Stimulated activated CD4-positive, alpha-beta T cell treated with anti-CD3 and anti-CD28 coated beads, Interleukin-4, amount 100 ng/mL, for 24 hours (primary cell): ENCODE data around the gene RIOX2.
"Not testable (repeated sequence)": the region's sequence is repeated elsewhere in the genome, so short reads cannot be mapped to it uniquely, and the experiment has no call there.

Experiments used
- DNase-seq: peaks from one replicate; pipeline ENCODE4 v3.0.0-alpha.2; 2020

Gene RIOX2

DNA sequence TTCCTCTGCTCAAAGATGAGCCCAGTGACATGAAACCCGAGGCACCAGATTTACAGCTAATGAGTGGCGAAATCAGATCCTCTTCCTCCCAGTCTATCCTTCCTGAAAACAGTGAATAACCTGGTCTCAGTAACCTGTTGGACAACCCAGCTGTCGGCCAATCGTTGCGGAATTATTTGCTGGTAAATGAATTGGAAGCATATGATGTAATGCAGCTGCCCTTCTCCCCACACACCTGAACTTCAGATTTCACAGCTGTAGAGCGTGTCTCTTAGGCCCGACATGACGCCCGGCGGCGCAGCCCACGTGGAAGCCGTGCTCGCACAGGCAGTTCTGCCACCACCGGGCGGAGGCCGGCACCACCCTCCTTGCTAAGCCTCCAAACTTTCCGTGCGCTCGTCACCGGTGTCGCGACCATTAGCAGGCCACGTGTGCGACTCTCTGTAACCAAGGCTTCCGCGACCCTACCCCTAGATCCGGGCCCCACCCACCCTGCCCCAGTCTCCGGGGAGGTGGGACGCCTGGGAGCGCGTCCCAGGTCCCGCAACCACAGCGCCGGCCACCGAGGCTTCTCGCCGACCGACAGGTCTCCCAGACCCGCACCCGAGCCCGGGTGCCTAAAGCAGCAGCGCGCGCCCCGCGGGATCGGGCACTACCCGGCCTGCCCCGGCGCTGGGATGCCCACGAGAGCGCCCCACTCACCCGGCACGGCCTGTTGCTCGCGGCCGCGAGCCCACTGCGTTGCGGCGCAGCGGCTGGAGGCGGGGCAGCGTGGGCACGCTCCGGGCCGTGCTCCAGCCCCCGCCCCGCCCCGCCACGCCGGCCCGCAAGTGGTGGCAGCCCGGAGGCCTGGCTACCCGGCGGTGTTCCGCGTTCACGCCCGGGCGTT lies at the start of gene RIOX2:
Gene RIOX2 (minus strand): TSS at position 753 of the 889 bp plus-strand sequence. CDS start 4,838 bp downstream, outside the sequence.
- peak; percentile 80 for DNase-seq

DNA sequence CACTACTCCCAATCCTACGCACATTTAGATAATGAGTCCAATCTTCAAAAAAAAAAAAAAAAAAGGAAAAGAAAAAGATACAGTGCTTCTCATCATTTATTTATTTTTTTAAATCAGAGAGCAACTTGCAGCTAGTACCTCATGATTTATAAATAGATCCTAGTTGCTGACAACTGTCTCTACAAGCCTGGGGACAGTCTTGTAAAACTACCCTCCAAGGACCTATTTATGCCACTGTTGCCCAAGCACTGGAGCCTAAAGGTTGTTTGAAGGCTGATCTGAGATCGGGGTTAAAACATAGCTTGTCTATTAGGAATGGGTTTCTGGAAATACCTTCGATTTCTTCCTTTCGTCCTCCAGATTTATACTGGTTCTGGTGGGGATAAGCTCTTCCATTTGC lies 48.2 kb upstream of the RIOX2 start:
- no peak for DNase-seq

DNA sequence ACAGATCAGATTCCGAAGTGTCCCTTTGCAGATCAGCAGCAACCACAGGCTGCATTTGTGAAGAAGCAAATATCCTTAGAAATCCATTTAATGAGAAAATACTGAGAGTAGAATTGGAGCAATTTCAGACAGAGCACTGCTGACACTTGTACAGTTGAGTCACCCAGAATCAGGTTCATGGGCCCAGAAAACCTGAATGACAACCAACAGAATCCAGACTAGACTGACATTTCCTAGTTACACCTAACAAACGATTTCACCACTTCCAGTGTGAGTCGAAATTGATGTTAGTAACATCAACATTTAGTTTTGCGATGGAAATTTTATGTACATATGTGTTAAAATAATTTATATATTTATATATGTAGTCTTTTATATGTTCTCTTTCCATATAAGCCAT lies 46.1 kb upstream of the RIOX2 start:
- DNase-seq = no peak

DNA sequence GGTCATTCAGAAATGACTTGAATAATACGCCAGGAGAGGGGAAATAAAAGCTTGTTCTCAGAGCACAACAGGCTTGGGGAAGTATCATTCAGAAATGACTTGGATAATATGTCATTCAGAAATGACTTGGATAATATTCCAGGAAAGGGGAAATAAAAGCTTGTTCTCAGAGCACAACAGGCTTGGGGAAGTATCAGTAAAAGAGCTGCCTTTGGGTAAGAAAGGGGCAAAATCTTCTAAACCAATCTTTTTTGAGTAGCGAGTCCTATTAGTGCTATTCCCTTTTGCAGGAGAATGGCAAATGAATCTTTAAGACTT lies 42.0 kb upstream of the RIOX2 start:
- no peak for DNase-seq

DNA sequence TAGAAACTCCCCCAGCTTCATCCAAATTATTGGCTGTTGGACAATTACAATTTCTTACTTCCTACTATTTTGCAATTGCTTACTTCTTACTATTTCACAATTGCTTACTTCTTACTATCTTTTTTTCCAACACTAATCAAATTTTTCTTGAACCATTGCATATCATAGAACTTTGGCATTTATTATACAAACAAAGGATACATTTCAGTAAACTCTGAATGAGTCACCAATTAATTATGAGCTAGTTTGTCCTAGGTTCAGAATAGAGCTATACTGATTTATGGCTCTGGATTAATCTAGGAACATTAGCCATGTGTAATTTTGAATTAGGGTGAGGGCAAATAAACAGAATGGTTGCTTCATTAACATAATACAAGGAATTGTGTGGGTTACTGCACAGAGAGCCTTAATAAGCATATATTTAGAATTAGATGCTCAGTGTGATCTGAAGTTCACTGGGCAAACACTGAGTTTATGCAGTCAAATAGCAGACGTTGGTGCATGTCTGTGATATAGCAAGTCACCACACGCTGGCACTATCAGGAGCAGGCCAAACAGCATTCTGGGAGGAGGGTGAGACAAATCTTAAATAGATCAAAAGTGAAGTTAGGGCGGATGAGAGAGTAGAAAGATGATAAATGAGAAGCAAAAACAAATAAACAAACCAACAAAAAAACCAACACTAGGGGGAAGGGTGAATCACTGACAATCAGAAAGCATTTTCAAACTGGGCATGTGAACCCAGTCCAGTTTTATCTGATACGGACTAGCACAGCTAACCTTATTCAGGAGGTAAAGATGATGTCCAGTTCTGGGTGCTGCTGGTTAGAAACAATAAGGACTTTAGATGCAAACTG lies 41.4 kb upstream of the RIOX2 start:
- DNase-seq = no peak

DNA sequence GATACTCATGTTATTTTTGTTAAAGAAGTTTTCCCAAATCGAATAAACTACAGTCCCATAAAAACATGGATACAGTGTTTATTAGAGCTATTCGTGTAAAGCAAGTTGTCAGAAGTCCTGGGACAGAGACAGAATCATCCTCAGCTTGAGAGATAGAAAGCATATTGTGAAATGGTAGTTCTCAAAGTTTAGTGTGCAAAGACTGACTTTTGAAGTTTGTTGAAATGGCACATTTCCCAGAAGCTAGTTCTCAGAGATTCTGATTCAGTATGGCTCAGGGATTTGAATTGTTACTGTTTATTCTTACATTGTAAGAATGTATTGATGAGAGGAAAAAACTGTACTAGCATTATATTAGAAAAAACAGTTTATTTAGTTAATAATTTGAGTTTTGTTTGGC lies 40.7 kb upstream of the RIOX2 start:
- no peak for DNase-seq

DNA sequence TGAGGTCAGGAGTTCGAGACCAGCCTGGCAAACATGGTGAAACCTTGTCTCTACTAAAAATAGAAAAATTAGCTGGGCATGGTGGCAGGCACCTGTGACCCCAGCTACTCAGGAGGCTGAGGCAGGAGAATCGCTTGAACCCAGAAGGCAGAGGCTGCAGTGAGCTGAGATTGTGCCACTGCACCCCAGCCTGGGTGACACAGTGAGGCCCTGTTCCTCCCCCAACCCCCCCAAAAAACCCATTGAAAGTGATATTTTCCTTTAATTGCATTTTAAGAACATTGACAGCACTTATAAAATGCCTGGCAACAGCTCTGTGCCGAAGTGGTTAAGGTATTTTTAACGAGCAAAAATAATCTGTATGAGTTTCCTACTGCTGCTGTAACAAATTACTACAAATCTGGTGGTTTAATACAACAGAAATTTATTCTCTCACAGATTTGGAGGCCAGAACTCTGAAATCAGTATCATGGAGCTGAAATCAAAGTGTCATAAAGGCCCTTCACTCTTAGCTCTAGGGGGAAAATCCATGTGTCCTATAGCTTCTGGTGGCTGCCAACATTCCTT lies 38.7 kb upstream of the RIOX2 start:
- not testable (repeated sequence) for DNase-seq

DNA sequence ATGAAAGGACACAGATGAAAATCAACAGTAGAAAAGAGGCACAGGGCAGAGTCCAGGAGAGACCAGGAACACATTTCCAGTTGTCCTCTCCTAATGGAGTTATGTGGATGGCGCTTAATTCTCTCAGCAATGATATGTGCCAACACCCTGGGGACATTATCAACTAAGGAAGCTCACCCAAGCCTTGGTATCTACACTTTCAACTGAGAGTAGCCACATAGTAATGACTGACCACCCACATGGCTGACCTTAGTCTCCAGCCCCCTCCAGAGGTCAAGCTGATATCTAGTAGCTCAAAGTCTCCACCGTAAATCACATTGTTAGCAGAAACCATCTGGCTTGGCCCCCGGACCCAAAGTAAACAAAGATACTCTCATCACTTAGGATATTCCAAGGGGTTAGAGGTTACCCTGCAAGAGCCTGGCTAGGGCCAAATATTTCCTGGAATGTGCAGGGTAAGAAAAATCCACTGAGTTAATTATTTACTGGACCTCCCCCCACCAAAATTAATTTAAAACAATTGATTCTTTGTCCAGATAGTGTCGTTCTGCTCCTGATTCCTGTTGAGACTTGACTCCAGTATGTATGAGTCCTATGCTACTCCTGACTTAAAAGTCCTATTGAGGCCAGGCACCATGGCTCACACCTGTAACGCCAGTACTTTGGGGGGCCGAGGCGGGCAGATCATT lies 38.1 kb upstream of the RIOX2 start:
- DNase-seq = no peak

DNA sequence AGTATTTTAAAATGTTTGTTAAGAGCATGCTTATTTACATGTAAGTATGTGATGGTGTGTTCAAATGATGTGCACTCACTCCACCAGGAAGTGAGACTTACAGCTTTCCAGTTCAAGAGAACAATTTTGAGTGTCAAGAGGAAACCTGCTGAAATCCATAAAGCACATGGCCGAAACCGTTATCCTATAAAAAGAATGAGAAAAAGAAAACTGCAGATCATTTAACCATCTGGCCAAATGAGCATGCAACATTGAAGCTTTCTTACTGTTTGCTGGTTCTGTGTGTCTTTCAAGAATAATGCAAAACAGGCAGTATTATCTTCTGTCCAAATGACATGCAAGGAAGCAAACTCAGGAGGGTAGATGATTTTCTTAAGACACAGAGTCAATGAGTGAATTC lies 36.6 kb upstream of the RIOX2 start:
- no peak for DNase-seq

DNA sequence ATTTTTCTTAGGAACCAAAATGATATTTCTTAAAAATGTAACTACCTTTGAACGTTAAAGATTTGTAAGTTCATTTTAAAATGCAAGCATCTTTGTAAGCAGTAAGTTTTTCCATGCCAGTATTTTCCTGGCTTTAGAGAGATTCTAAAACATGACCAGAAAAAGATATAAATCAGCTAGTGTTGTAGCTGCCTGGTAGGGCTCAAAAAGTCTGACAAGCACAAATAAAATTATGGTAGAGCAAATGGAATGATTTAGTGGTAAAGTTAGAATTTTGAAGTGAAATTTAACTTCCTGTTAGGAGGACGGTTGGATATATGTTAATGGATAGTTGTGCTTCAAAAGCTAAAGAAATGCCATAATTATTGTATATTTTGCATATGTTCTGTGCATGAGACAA lies 33.2 kb upstream of the RIOX2 start:
- DNase-seq = no peak

DNA sequence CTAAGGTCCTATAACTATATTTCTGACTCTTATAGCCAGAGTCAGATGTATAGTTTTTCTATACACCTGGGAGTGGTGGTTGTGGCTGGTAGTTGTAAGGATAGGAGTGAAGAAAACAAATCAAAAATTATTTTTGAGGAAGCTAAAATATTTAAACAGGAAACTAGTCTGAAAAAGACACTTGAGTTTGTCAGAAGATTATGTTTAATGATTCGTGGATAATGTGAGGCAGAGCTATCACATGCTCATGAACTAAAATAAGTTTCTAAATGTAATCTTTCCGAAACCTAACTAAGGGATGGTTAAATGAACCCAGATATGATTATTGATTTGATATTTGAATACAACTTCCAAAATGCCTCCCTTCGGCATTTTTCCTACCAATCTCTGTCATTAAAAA lies 32.5 kb upstream of the RIOX2 start:
- no peak for DNase-seq

DNA sequence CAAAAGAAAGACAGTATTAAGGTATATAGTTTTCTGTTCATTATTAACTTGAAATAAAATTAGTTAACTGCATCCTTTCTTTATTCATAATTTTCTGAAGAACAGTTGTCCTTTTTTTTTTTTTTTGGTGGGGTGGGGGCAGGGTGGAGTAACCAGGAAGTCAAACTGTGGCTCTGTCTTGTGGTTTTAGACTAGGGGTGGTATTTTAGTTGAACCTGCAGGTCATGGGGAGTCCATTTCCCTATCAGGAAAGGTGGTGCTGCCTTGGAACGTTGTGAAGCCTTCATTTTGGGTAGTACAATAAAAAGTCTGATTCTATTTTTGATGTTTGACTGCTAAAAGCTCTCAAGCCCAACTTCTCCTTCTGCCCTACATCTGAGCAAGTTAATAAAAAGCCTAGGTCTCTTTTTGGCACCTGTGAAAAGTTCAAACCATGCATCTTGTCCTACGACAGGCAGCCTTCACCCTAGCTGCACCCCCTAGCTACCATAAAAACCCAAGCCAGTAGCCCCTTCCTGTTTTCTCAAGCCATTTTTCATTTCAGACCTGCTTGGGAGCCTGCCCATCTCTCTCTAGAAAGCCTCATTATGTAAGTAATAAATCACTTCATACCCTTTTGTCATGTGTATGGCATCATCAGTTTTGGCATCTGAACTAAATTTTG lies 31.2 kb upstream of the RIOX2 start:
- no peak for DNase-seq

DNA sequence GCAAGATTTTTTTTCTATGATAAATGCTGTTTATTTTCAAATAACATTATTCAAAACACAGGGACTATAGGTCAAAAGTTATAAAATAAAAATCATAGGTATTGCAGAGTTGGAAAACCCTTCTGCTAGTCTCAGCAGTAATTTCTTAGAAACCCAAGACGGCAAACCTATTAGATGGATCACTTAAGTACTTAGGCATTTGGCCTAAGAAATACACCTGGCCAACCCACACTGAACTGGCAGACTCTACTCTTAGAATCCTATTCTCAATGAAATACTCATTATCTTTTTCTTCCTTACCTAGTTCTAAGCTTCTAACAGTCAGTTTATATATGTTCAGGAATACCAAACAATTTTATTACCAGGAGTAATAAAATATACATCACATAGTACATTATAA lies 30.5 kb upstream of the RIOX2 start:
- no peak for DNase-seq

DNA sequence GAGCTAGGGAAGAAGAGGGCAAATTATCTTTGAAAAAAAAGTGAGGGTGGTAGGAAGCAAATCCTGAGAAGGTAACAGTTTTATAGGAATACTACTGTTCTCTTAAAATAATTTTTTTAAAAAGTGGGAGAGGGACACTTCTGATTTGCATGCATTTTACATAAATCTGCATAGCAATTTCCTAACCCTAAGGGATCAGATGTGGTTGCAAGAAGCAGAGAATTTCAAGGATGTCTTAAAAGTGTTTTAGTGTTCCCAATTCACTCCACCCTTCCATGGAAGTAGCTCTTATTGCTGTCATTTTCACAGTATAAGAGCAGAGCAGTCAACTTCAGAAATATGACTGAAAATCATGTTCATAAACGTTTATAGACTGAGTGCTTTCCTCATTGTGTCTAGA lies 27.8 kb upstream of the RIOX2 start:
- DNase-seq = no peak

DNA sequence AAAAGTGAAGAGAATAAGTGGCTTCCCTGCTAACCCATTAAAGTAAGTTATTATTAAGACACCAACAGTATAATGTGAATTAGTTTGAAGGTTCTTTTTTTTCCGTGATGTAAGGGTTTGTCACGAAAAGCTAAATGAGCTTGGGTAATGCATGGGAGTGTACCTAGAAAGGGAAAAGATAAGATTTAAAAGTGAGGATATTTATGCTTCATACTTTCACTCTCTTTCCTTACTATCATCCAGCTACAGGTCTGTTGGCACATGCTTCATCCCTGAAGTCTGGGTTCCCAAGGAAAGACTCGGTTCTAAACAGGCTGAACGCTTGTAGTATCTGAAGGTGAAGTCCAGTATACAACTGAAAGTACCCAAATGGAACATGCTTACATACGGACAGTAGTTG lies 26.9 kb upstream of the RIOX2 start:
- DNase-seq = no peak

DNA sequence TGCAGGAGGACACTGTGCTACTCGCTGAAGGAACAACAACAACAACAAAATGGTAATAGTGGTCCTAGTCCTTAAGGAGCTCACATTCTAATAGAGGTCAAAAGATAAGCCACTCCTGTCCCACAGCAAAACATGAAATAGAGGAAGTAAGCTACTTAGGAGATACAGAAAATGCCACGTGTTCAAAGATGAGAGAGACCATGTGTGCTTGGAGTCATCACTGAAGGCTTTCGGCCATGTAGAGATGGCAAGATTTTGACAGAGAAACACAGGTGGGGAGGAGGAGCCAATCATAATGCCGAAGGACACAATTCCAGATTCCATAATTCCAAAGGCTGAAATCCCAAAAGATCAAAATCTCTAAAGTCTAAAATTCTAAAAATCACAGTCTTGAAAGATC lies 24.8 kb upstream of the RIOX2 start:
- DNase-seq = no peak

DNA sequence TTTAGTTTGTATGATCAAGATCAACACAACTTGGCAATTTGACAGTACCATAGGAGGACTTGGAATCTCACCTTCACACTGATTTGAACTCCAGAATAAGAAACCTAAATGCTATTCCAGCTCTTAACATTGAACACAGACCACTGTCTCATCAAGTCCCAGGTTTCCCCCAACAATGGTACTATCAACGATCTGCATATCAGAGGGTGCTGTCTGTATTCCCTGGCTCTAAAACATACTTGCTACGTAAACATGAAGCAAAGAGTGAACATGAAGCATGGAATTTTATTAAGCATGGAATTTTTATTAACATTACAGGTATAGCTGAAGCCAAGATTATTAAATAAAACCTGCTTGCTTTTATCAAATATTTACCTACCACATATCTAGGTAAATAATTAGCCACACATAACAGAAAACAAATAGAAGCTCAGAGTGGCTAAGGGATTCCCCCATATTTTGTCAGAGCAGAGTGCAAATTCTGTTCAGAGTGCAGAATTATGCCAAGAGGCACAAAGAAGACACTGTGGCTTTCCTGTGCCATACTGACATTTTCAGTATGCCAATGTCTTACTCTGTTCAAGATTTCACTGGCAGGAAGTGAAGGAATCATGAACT lies 22.2 kb upstream of the RIOX2 start:
- DNase-seq = no peak

DNA sequence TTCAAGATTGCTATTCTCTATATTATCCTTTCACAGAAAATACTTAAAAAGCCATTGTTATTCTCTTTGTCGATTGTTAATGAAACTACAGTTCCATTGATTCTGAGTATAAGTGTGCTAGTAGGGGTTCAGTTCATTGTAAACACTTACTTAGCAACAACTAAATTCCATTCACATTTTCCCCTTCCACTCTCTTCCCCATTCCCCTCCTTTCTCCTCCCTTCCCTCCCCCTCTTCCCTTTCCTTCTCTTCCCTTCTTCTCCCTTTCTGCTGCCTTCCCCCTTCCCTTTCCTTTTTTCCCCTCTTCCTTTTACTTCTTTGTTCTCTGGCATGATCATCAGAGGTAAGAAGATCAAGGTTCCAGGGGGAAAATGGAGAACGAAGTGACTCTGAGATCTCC lies 21.3 kb upstream of the RIOX2 start:
- DNase-seq = no peak

DNA sequence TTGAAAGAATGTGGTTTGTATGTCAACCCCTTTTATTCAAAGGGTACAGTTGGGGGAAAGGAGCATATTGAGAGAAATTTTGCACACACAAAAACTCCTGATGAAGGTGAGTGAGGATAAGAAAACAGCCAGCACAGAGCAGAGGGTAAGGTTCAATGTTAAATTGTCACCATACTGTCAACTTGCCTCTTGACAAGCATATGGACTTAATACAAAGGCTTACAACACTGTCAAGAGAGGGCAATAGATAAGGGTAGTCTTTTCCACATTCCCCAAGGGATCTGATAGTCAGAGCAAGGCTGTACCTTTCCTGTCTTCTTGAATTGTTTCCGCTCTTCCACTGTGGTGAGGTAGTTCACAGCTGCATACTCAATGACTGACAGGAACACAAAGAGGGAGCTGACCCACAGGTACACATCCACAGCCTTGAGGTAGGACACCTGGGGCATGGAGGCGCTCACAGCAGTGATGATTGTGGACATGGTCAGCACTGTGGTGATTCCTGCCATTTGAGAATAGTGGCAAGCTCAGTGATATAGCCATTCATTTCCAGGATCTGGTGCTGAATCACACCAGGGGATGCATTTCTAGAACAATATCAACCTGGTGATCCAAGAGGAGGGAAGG lies 20.4 kb upstream of the RIOX2 start:
- no peak for DNase-seq

DNA sequence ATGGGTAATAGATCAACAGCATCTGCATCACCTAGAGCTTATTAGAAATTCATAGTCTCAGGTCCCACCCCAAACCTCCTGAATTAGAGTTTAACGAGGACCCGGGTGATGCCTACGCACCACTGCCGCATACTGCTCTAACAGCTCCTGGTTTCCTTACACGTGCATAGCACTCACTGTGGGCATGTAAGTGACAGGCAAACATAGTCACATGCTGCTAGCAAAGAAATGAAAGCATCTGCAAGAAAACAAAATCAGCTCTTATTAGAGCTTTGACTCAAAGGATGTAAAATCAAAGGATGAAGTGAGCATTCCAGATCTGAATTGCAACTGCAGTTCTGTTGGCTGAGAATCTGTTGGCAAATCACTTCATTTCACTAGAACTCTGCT lies 19.1 kb upstream of the RIOX2 start:
- no peak for DNase-seq

DNA sequence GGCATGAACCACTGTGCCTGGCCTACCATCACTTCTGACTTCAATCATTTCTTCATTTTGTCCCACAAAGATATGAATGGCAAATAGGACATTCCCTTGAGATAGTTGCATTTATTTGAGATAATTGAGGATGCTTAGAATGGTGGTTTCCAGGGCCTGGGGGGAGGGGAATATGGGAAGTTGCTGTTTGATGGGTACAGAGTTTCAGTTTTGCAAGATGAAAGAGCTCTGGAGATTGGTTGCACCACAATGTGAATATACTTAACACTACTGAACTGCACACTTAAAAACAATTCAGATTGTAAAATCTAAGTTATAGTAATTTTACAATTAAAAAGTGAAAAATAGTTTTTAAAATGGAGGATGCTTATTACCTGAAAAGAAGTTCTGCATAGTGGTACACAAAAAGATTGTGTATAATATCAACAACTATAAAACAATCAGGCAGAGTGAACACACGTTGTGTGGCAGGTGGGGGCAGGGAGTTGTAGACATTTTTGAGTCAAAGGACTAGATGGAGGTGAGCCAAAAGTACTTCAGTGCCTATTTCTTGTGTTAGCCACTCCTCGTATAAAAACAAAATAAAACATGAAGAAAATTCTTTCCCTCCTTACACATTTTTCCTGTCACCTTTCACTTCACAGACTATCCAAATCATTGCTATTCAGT lies 18.5 kb upstream of the RIOX2 start:
- DNase-seq = no peak
